ENCODE data around the gene MAPKAP1.

DNA sequence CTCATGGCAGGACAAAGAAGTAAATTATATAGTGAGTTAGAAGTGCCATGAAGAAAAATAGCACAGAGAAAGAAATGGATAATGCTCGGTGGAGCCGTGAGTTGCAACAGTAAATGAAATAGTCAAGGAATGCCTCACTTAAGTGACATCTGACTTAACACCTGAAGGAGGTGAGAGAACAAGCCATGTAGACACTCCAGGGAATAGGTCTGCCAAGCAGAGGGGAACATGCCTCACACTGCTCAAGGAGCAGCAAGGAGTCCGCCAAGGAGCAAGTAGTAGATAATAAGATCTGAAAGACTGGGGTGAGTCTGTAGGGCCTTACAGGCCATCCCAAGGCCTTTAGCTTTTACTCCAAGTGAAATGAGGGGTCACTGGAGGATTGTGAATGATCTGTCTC lies 21.8 kb downstream of the MAPKAP1 start:
- TF ChIP-seq, protein P1, sequence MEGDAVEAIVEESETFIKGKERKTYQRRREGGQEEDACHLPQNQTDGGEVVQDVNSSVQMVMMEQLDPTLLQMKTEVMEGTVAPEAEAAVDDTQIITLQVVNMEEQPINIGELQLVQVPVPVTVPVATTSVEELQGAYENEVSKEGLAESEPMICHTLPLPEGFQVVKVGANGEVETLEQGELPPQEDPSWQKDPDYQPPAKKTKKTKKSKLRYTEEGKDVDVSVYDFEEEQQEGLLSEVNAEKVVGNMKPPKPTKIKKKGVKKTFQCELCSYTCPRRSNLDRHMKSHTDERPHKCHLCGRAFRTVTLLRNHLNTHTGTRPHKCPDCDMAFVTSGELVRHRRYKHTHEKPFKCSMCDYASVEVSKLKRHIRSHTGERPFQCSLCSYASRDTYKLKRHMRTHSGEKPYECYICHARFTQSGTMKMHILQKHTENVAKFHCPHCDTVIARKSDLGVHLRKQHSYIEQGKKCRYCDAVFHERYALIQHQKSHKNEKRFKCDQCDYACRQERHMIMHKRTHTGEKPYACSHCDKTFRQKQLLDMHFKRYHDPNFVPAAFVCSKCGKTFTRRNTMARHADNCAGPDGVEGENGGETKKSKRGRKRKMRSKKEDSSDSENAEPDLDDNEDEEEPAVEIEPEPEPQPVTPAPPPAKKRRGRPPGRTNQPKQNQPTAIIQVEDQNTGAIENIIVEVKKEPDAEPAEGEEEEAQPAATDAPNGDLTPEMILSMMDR (IDR thresholded peaks at IDR 0.05): no peak
- no peak for TF ChIP-seq POLR2A (IDR thresholded peaks at IDR 0.05)
